K562 (cell line): ENCODE data around the gene EML2. TPM values are rescaled to one million over a fixed set of nuclear protein-coding genes. Genes with fewer than 3 reads are reported as not detected.

Experiments
- AFF4 ChIP-seq: sonication (generic); formaldehyde crosslinking; IDR thresholded peaks from 2 replicates; pipeline ENCODE4 v1.8.0; 2023; ENCODE audit warnings: mild to moderate bottlenecking, missing genetic modification reagents
- ATF1 ChIP-seq, 2 experiments: fragments of 450-650 bp in 1 of 2; IDR thresholded peaks; 2 replicates each; pipeline ENCODE4 v1.6.1; 2016; ENCODE audit warnings: missing compliant biosample characterization in 1 of 2, missing genetic modification characterization in 1 of 2
- ATF4 ChIP-seq: fragments of 450-650 bp; formaldehyde crosslinking; IDR thresholded peaks from 2 replicates; pipeline ENCODE4 v1.4.0; 2022; ENCODE audit warnings: mild to moderate bottlenecking, moderate library complexity
- CGGBP1 ChIP-seq: fragments of 250-450 bp; sonication (Bioruptor Pico); IDR thresholded peaks from 2 replicates; pipeline ENCODE4 v1.9.0; 2021; ENCODE audit warnings: mild to moderate bottlenecking
- CREB1 ChIP-seq, 2 experiments: sonication (generic) in 1 of 2; formaldehyde crosslinking in 1 of 2; IDR thresholded peaks; 2 replicates each; pipeline versions ENCODE4 v1.6.1 to v1.8.0; 2012 to 2022; ENCODE audit warnings: inconsistent platforms in 1 of 2, mild to moderate bottlenecking in 1 of 2, missing genetic modification reagents in 1 of 2, moderate library complexity in 1 of 2
- CREB3L1 ChIP-seq: fragments of 450-650 bp; IDR thresholded peaks from 2 replicates; pipeline ENCODE4 v1.6.1; 2014; ENCODE audit warnings: low read depth, mild to moderate bottlenecking, moderate library complexity, borderline replicate concordance
- KAT7 ChIP-seq: sonication (generic); formaldehyde crosslinking; IDR thresholded peaks from 2 replicates; pipeline ENCODE4 v1.8.0; 2022; ENCODE audit warnings: missing genetic modification reagents, mild to moderate bottlenecking, borderline replicate concordance
- MYBL2 ChIP-seq, 2 experiments: fragments of 450-650 bp in 1 of 2; sonication (generic) in 1 of 2; formaldehyde crosslinking in 1 of 2; IDR thresholded peaks; 2 replicates each; pipeline versions ENCODE4 v1.6.1 to v1.8.1; 2017 to 2022; ENCODE audit warnings: borderline replicate concordance in 1 of 2, inconsistent platforms in 1 of 2, low read depth in 1 of 2, mild to moderate bottlenecking in 1 of 2, missing genetic modification reagents in 1 of 2, moderate library complexity in 1 of 2
- POLR2AphosphoS5 ChIP-seq: IDR thresholded peaks from 2 replicates; pipeline ENCODE4 v1.6.1; 2011; ENCODE audit warnings: mild to moderate bottlenecking, low read depth, low read length, moderate library complexity; ENCODE audit not compliant: control insufficient read depth, insufficient read depth
- RBM14 ChIP-seq: fragments of 200-400 bp; formaldehyde crosslinking; IDR thresholded peaks from 2 replicates; pipeline ENCODE4 v1.6.1; 2018; ENCODE audit warnings: low read depth, mild to moderate bottlenecking, low read length, moderate library complexity, borderline replicate concordance; ENCODE audit not compliant: insufficient read depth
- RUNX1 ChIP-seq: sonication (generic); IDR thresholded peaks from 2 replicates; pipeline ENCODE4 v1.6.1; 2016; ENCODE audit warnings: antibody characterized with exemption, low read depth
- SIX5 ChIP-seq, 2 experiments: IDR thresholded peaks; 2 replicates each; pipeline ENCODE4 v1.6.1; 2011; ENCODE audit warnings: low read length in 2 of 2, borderline replicate concordance in 1 of 2, low read depth in 1 of 2, mild to moderate bottlenecking in 1 of 2, moderate library complexity in 1 of 2; ENCODE audit not compliant: insufficient read depth in 1 of 2
- THAP7 ChIP-seq: fragments of 250-450 bp; sonication (Bioruptor Pico); IDR thresholded peaks from 2 replicates; pipeline ENCODE4 v1.5.0; 2021
- ZHX1 ChIP-seq: fragments of 150-350 bp; conservative IDR thresholded peaks from 2 replicates; pipeline ENCODE4 v1.6.1; 2014; ENCODE audit warnings: low read length
- polyA plus RNA-seq, 8 experiments: library from polyadenylated mRNA; depleted of rRNA in 4 of 8; stranded (reverse) in 5 of 8; unstranded in 3 of 8; fragments of >200 nt; fragmentation: Nextera tagmentation in 2 of 8; fragmentation: Illumina TruSeq in 1 of 8; extraction: Ambion mirVana in 2 of 8; extraction: Trizol in 1 of 8; gene quantifications; 2 replicates each; pipeline versions ENCODE4 v1.2.1 to v1.2.3, GENCODE V29; 2011 to 2014; ENCODE audit warnings: inconsistent platforms in 1 of 8, missing spikeins in 1 of 8
- total RNA-seq, 7 experiments: library from RNA; depleted of rRNA in 6 of 7; stranded (reverse); fragments of >200 nt in 6 of 7; fragmentation: Illumina TruSeq in 2 of 7; extraction: Trizol in 2 of 7; gene quantifications; 2 replicates each; pipeline versions ENCODE4 v1.2.1 to v1.2.3, GENCODE V29; 2011 to 2021; ENCODE audit warnings: low replicate concordance in 1 of 7

Gene EML2
- total and polyA plus RNA-seq, 9 of the 15 experiments (the other 6 are each of a cell fraction or from before 2014, with no cell fraction given), result 2.6 to 69.6 (median 24.8) TPM

- TF ChIP-seq RUNX1 (no peak), CGGBP1 (CRISPR knock-in tag) (no peak), CREB1 (IDR thresholded peaks at IDR 0.05) (no peak), CREB1 (CRISPR knock-in tag; IDR thresholded peaks at IDR 0.05) (no peak), SIX5 (IDR thresholded peaks at IDR 0.05; ENCODE audit: borderline replicate concordance in 1 of 2, insufficient read depth in 1 of 2, low read depth in 1 of 2, low read length in 2 of 2) (no peak), ATF4 (CRISPR knock-in tag) (no peak), THAP7 (no peak), RBM14 (no peak), MYBL2 (IDR thresholded peaks at IDR 0.05; ENCODE audit: low read depth) (no peak), MYBL2 (CRISPR knock-in tag; IDR thresholded peaks at IDR 0.05; ENCODE audit: borderline replicate concordance) (no peak), ZHX1 (no peak), POLR2AphosphoS5 (no peak), ATF1 (CRISPR knock-in tag; IDR thresholded peaks at IDR 0.05) (no peak), ATF1 (tag; IDR thresholded peaks at IDR 0.05) (no peak), CREB3L1 (no peak), AFF4 (no peak), KAT7 (CRISPR knock-in tag) (no peak)
Observed at GRCh38 chr19:45638930-45639729, at the start of gene EML2 (continued).
